Cardiac fibroblast (primary cell): Measurements from ENCODE around the gene NINJ2.

Source experiments
- DNase-seq, 2 donors: peaks; one replicate each; pipeline versions ENCODE4 v3.0.0 to v3.0.0-alpha.2; 2010; ENCODE audit warnings: low read depth in 2 of 2
- H3K4me3 ChIP-seq, 2 donors: replicated peaks in 1 of 2; 1 replicate in 1 of 2; 2 replicates in 1 of 2; pipeline ENCODE4 v1.5.1; 2011; ENCODE audit warnings: low read depth in 2 of 2, low read length in 2 of 2, mild to moderate bottlenecking in 2 of 2, moderate library complexity in 1 of 2
- TF ChIP-seq, protein P1 (sequence below): IDR thresholded peaks from one replicate; pipeline ENCODE4 v1.5.1; 2011; ENCODE audit warnings: low read depth, mild to moderate bottlenecking, low read length, inconsistent platforms

Gene NINJ2

DNA sequence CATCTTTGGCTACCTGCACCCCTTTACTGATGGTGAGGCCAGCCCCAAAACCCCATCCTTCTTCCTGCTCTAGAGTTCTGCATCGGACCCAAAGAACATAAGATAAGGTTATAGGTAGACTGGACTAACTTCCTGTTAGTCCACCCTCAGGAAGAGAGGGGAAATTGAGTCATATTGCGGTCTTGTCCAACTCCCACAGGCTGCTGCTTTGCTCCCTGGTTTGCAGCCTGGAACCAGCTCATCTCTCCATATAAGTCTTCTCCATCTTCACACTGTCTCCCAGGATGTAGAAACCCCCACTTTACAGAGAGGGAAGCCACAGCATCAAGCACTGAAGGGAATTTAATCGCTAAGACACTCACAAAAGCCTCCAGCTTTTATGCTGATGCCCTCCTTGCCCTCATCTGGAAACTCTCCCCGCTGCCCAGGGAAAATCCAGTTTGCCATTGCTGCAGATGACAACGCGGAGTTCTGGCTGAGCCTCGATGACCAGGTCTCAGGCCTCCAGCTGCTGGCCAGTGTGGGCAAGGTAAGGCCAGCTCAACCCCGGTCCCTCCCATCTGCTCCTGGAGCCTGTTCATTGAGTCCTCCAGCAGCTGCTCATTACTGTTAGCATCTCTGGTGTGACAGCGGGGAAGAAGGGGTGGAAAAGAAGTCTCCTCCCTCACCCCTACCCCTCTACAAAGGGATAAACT is 118.2 kb downstream of the NINJ2 start:
- H3K4me3 ChIP-seq = no peak overlapping the region
- DNase-seq = no peak
- TF ChIP-seq, protein P1, sequence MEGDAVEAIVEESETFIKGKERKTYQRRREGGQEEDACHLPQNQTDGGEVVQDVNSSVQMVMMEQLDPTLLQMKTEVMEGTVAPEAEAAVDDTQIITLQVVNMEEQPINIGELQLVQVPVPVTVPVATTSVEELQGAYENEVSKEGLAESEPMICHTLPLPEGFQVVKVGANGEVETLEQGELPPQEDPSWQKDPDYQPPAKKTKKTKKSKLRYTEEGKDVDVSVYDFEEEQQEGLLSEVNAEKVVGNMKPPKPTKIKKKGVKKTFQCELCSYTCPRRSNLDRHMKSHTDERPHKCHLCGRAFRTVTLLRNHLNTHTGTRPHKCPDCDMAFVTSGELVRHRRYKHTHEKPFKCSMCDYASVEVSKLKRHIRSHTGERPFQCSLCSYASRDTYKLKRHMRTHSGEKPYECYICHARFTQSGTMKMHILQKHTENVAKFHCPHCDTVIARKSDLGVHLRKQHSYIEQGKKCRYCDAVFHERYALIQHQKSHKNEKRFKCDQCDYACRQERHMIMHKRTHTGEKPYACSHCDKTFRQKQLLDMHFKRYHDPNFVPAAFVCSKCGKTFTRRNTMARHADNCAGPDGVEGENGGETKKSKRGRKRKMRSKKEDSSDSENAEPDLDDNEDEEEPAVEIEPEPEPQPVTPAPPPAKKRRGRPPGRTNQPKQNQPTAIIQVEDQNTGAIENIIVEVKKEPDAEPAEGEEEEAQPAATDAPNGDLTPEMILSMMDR = no peak

DNA sequence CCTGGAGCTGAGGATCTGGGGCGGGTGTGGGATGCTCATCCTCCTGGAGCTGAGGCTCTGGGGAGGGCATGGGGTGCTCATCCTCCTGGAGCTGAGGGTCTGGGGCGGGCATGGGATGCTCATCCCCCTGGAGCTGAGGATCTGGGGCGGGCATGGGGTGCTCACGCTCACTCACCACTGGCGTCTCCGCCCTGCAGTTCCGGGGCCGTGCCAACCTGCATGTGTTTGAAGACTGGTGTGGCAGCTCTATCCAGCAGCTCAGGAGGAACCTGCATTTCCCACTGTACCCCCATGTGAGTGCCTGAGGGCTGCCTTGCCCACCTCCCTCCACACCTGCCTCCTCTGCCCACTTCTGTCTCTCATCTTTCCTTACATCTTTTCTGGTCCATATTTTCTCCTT is 119.1 kb downstream of the NINJ2 start:
- no peak for DNase-seq
- TF ChIP-seq, protein P1 = no peak
- no peak overlapping the region for H3K4me3 ChIP-seq

DNA sequence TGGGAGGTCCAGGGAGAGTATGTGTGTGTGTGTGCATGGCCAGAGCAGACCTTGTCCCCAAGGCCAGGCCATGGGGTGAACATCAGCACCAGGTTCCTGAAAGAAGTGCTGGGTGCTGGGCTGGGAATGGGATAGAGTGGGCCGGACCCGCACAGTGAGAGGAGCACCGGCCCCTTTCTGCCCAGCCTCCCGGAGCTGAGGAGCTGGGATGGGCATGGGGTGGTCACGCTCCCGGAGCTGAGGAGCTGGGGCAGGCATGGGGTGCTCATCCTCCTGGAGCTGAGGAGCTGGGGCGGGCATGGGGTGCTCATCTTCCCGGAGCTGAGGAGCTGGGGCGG is 120.2 kb downstream of the NINJ2 start:
- no peak for DNase-seq
- no peak overlapping the region for H3K4me3 ChIP-seq
- TF ChIP-seq, protein P1 = no peak

DNA sequence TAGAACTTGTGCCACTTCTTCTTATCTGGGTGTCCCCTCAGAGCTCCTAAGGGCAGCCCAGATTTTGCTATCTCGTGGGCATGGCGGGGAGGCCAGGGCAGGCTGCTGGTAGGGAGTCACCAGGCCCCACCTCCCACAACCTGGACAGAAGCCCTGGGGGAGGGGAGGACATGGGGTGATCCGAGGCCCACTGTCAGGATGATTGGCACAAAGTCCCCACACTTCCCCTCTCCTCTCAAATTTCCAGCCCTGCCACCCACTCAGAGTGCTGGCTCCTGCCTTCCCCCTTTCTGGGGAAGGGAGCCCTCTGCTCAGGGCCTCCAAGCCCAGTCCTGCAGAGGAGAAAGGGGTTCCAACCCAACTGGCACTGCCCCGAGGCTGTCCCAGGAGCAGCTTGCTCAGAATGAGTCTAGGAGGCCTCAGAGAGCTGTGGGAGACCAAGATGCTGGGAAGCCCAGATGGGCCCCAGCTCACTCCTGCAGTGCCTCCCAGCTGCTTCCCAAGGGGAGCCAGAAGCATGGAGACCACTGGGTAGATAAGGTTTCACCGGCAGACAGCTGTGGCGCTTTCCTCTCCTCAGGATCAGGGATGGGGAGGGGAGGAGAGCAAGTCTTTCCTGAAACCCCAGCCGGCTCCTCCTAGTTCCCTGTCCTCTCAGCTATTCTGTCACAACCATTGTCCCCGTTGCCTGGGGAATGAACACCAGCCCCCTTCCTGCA is 120.7 kb downstream of the NINJ2 start:
- TF ChIP-seq, protein P1 = no peak
- H3K4me3 ChIP-seq = no peak overlapping the region
- DNase-seq = no peak

DNA sequence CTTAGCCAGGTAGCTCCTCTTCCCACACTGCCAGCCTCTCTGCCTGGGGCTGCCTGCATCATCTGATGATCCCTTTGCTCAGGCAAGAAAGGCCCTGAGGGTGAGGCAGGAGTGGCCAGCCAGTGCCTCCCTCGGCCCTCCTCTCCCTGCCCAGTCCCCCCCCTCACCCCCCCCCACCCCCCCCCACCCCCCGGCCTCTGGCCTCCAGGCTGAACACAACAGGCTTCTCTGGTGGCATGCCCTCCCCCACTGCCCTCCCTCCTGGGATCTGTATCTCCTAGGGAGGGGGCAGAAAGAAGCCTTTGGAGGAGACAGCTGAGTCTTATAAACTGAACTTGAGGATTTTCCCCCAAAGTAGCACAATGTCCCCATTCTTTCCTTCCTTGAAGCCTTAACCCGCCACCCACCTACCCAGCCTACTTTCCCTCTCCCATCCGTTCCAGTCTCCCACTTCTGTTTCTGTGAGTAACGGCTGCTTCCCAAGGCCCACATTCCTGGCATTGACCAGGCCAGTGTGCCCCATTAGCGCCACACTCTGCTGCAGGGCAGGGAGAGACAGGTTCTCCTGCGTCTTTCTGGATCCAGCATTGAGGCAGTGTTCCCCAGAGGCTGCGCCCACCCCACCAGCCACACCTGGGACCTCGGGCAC is 121.4 kb downstream of the NINJ2 start:
- TF ChIP-seq, protein P1 = no peak
- no peak overlapping the region for H3K4me3 ChIP-seq
- no peak for DNase-seq

DNA sequence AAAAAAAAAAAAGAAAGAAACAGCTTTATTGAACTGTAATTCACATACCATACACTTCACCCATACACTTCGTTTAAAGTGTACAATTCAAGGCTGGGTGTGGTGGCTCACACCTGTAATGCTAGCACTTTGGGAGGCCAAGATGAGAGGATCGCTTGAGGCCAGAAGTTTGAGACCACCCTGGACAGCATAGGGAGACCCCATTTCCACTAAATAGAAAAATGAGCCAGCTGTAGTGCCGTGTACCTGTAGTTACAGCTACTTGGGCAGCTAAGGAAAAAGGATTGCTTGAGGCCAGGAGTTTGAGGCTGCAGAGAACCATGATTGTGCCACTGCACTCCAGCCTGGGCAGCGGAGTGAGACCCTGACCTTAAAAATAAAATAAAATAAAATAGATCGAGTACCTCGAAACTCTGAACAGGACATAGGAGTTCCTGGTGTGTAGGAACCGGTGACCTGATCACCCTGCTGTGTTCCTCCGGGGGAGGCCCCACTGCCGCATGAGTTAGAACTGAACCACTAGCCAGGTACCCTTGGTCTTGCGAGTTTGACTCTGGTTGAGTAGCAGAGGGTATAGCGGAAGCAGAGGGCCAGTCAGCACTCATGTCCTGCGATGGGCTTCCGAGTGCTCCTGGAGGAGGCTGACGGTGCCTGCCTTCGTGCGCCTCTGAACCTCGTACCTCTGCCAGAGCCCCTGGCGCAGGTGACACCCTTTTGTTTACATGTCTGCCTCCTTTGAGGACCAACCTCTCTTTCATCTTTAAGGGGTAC is 123.5 kb downstream of the NINJ2 start:
- TF ChIP-seq, protein P1 = no peak
- DNase-seq = no peak
- no peak overlapping the region for H3K4me3 ChIP-seq
